H9 (cell line): ENCODE results near the gene NKX2-2. TPM values are rescaled to one million over a fixed set of nuclear protein-coding genes. Genes with fewer than 3 reads are reported as not detected.

Experiments used
- DNase-seq: peaks from one replicate; pipeline ENCODE4 v3.0.0-alpha.2; 2017
- H2AFZ ChIP-seq: one replicate; pipeline ENCODE4 v1.6.1; 2013; ENCODE audit warnings: mild to moderate bottlenecking, low read length, control low read depth, moderate library complexity
- H2AK5ac ChIP-seq: 2 replicates; pipeline ENCODE4 v1.6.1; 2013; ENCODE audit warnings: low read length, control low read depth, mixed read lengths; ENCODE audit not compliant: insufficient read length
- H2BK120ac ChIP-seq: one replicate; pipeline ENCODE4 v1.6.1; 2013; ENCODE audit warnings: low read depth, mild to moderate bottlenecking, low read length, control low read depth, inconsistent platforms; ENCODE audit not compliant: poor library complexity, severe bottlenecking
- H2BK12ac ChIP-seq: 2 replicates; pipeline ENCODE4 v1.6.1; 2013; ENCODE audit warnings: low read length, control low read depth, mixed read lengths, low read depth; ENCODE audit not compliant: insufficient read length
- H2BK15ac ChIP-seq: 2 replicates; pipeline ENCODE4 v1.6.1; 2013; ENCODE audit warnings: low read depth, low read length, control low read depth
- H2BK20ac ChIP-seq: one replicate; pipeline ENCODE4 v1.6.1; 2013; ENCODE audit warnings: low read depth, mild to moderate bottlenecking, low read length, control low read depth, inconsistent platforms; ENCODE audit not compliant: poor library complexity, severe bottlenecking
- H2BK5ac ChIP-seq: 2 replicates; pipeline ENCODE4 v1.6.1; 2013; ENCODE audit warnings: low read length, control low read depth, mixed read lengths; ENCODE audit not compliant: insufficient read length
- H3K14ac ChIP-seq: 2 replicates; pipeline ENCODE4 v1.6.1; 2013; ENCODE audit warnings: low read length, control low read depth; ENCODE audit not compliant: insufficient read depth
- H3K18ac ChIP-seq: 2 replicates; pipeline ENCODE4 v1.6.1; 2013; ENCODE audit warnings: low read depth, mild to moderate bottlenecking, mixed read lengths, low read length, control low read depth; ENCODE audit not compliant: insufficient read length
- H3K23ac ChIP-seq: 2 replicates; pipeline ENCODE4 v1.6.1; 2013; ENCODE audit warnings: low read length, control low read depth, mixed read lengths, low read depth; ENCODE audit not compliant: insufficient read length
- H3K23me2 ChIP-seq: 2 replicates; pipeline ENCODE4 v1.6.1; 2013; ENCODE audit warnings: low read depth, mild to moderate bottlenecking, mixed read lengths, low read length, control low read depth; ENCODE audit not compliant: insufficient read length, poor library complexity, severe bottlenecking
- H3K27ac ChIP-seq: 2 replicates; pipeline ENCODE4 v1.5.1; 2013; ENCODE audit warnings: low read length, control low read depth, mixed read lengths, low read depth; ENCODE audit not compliant: insufficient read length
- H3K27me3 ChIP-seq: 2 replicates; pipeline ENCODE4 v1.6.1; 2013; ENCODE audit warnings: low read length, control low read depth, inconsistent platforms; ENCODE audit not compliant: insufficient read depth
- H3K4ac ChIP-seq: 2 replicates; pipeline ENCODE4 v1.6.1; 2013; ENCODE audit warnings: low read depth, mild to moderate bottlenecking, control low read depth, inconsistent platforms, low read length, moderate library complexity
- H3K4me1 ChIP-seq: 2 replicates; pipeline ENCODE4 v1.6.1; 2013; ENCODE audit warnings: low read length, control low read depth, inconsistent platforms; ENCODE audit not compliant: insufficient read depth
- H3K4me2 ChIP-seq: 2 replicates; pipeline ENCODE4 v1.6.1; 2013; ENCODE audit warnings: low read length, control low read depth, mixed read lengths; ENCODE audit not compliant: insufficient read length, insufficient read depth
- H3K56ac ChIP-seq: 2 replicates; pipeline ENCODE4 v1.6.1; 2013; ENCODE audit warnings: low read depth, mild to moderate bottlenecking, mixed read lengths, low read length, control low read depth; ENCODE audit not compliant: insufficient read length
- H3K79me1 ChIP-seq: 2 replicates; pipeline ENCODE4 v1.6.1; 2013; ENCODE audit warnings: low read depth, mild to moderate bottlenecking, moderate library complexity, low read length, control low read depth, inconsistent platforms; ENCODE audit not compliant: insufficient read depth, poor library complexity, severe bottlenecking
- H3K79me2 ChIP-seq: 2 replicates; pipeline ENCODE4 v1.6.1; 2013; ENCODE audit warnings: low read length, control low read depth, inconsistent platforms; ENCODE audit not compliant: insufficient read depth
- H3K9ac ChIP-seq: 2 replicates; pipeline ENCODE4 v1.6.1; 2013; ENCODE audit warnings: low read length, control low read depth, mixed read lengths; ENCODE audit not compliant: insufficient read length; ENCODE audit errors: extremely low read depth
- H3K9me3 ChIP-seq: one replicate; pipeline ENCODE4 v1.6.1; 2013; ENCODE audit warnings: low read depth, low read length, inconsistent platforms; ENCODE audit not compliant: control insufficient read depth
- H3T11ph ChIP-seq: one replicate; pipeline ENCODE4 v1.6.1; 2013; ENCODE audit warnings: mild to moderate bottlenecking, low read length, control low read depth, inconsistent platforms
- H4K20me1 ChIP-seq: one replicate; pipeline ENCODE4 v1.6.1; 2013; ENCODE audit not compliant: control insufficient read depth, insufficient read length, insufficient read depth
- H4K5ac ChIP-seq: 2 replicates; pipeline ENCODE4 v1.6.1; 2013; ENCODE audit warnings: low read depth, mild to moderate bottlenecking, mixed read lengths, low read length, control low read depth; ENCODE audit not compliant: insufficient read length
- H4K8ac ChIP-seq: replicated peaks from 2 replicates; pipeline ENCODE4 v1.6.1; 2013; ENCODE audit warnings: low read length, control low read depth, mixed read lengths, low read depth; ENCODE audit not compliant: insufficient read length
- H4K91ac ChIP-seq: 2 replicates; pipeline ENCODE4 v1.6.1; 2013; ENCODE audit warnings: low read depth, mild to moderate bottlenecking, moderate library complexity, mixed read lengths, low read length, control low read depth; ENCODE audit not compliant: insufficient read length
- H3K27ac Mint-ChIP-seq, 3 experiments: 2 replicates in 2 of 3; 3 replicates in 1 of 3; pipeline ENCODE4 v1.8.0; 2020 to 2021; ENCODE audit warnings: mixed read lengths in 3 of 3, mild to moderate bottlenecking in 1 of 3, moderate library complexity in 1 of 3
- H3K27me3 Mint-ChIP-seq: 2 replicates; pipeline ENCODE4 v1.8.0; 2021; ENCODE audit warnings: low read depth, mild to moderate bottlenecking, moderate library complexity, mixed read lengths
- H3K36me3 Mint-ChIP-seq, 3 experiments: 2 replicates in 2 of 3; 3 replicates in 1 of 3; pipeline ENCODE4 v1.8.0; 2020 to 2021; ENCODE audit warnings: low read depth in 3 of 3, mixed read lengths in 3 of 3; ENCODE audit not compliant: insufficient read depth in 1 of 3
- H3K4me1 Mint-ChIP-seq, 2 experiments: 2 replicates each; pipeline ENCODE4 v1.8.0; 2020; ENCODE audit warnings: mixed read lengths in 2 of 2
- H3K4me3 Mint-ChIP-seq, 2 experiments: 2 replicates in 1 of 2; 3 replicates in 1 of 2; pipeline ENCODE4 v1.8.0; 2020 to 2021; ENCODE audit warnings: mild to moderate bottlenecking in 2 of 2, mixed read lengths in 2 of 2, moderate library complexity in 1 of 2
- H3K9me3 Mint-ChIP-seq, 2 experiments: 2 replicates in 1 of 2; 3 replicates in 1 of 2; pipeline ENCODE4 v1.8.0; 2020; ENCODE audit warnings: mild to moderate bottlenecking in 2 of 2, mixed read lengths in 2 of 2, moderate library complexity in 1 of 2
- WGBS: extraction: QIAGEN DNeasy Blood & Tissue Kit; methylation state at CpG from one replicate; pipeline ENCODE4 v1.1.7; 2013; ENCODE audit warnings: missing lambda C conversion rate, low lambda C conversion rate, mixed read lengths; ENCODE audit not compliant: insufficient read length; ENCODE audit errors: extremely low coverage; 5-methylcytosine and 5-hydroxymethylcytosine counted together
- total RNA-seq: library from RNA; stranded (reverse); gene quantifications from 2 replicates; pipeline ENCODE4 v1.2.1, GENCODE V29; 2021
- TF ChIP-seq, protein P1 (sequence below): fragments of 200-600 bp; sonication (generic); conservative IDR thresholded peaks from 3 replicates; pipeline ENCODE4 v1.8.0; 2021; ENCODE audit warnings: antibody characterized with exemption, mild to moderate bottlenecking

Gene NKX2-2
- total RNA-seq, 1 experiment from 2014 or later, result not detected

DNA sequence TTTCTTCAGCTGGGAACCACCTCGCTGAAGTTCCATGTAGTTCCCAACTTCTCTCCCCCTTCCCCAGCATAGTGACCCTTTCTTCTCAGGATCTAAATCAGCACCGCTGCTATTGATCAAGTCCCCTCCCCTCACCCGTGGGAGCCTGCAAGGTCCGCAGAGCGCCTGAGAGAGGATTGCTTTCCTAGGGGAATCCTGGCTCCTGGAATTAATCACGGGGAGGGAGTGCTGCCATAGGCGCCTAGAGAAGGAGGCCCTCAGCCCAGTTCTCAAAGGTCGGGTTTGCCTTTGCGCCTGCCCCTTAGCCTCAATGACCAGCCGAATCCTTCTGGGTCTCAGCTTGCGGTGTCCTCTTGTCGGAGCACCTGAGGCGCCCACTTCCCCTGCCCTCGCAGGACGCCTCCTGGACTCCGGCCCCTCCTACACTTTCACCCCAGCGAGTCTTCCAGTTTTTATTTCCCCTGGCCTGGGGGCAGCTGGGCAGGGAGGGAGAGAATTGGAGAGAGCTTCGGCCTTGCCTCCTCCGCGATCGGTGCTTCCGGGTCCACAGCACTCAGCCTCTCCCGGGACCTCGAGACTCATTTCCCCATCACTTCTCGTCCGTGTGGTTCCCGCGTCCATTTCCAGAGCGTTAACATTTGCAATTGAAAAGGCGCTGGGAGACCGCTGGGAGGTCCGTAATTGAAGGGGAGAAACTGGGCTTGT, 3.1 kb upstream of the NKX2-2 start:
- Histone ChIP-seq H4K8ac (no peak overlapping the region), H2AK5ac (no peak overlapping the region), H3K14ac (no peak overlapping the region), H4K91ac (no peak overlapping the region), H3K56ac (no peak overlapping the region), H4K5ac (no peak overlapping the region), H2BK20ac (no peak overlapping the region), H2BK15ac (no peak overlapping the region), H3K79me1 (no peaks in the 10 kb centered on the region), H3K27me3 (peaks cover 81% of the 10 kb centered on the region), H2BK5ac (no peak overlapping the region), H3K27ac (no peak overlapping the region), H2AFZ (no peak overlapping the region), H2BK120ac (no peak overlapping the region), H3K79me2 (no peaks in the 10 kb centered on the region), H3K4ac (no peak overlapping the region), H4K20me1 (no peaks in the 10 kb centered on the region), H3K4me2 (peak overlapping the region; percentile 40), H3K9me3 (no peaks in the 10 kb centered on the region), H3K23ac (no peak overlapping the region), H3K18ac (no peak overlapping the region), H3T11ph (no peak overlapping the region), H3K9ac (no peak overlapping the region), H3K4me1 (no peaks in the 10 kb centered on the region), H2BK12ac (no peak overlapping the region), H3K23me2 (peaks cover 26% of the 10 kb centered on the region)
- no CpG with 5 or more reads among the region's 32 CpGs for WGBS
- Mint-ChIP-seq H3K36me3 (no peaks in the 10 kb centered on the region), H3K4me1 (peaks cover 49 to 59% of the 10 kb centered on the region in 2 experiments), H3K4me3 (peak overlapping the region; percentile 38 to 74), H3K27ac (no peak overlapping the region), H3K27me3 (peaks cover 100% of the 10 kb centered on the region), H3K9me3 (no peaks in the 10 kb centered on the region; a peak in 1 of 5 replicates)
- DNase-seq, result peak; percentile 55
- TF ChIP-seq, protein P1, sequence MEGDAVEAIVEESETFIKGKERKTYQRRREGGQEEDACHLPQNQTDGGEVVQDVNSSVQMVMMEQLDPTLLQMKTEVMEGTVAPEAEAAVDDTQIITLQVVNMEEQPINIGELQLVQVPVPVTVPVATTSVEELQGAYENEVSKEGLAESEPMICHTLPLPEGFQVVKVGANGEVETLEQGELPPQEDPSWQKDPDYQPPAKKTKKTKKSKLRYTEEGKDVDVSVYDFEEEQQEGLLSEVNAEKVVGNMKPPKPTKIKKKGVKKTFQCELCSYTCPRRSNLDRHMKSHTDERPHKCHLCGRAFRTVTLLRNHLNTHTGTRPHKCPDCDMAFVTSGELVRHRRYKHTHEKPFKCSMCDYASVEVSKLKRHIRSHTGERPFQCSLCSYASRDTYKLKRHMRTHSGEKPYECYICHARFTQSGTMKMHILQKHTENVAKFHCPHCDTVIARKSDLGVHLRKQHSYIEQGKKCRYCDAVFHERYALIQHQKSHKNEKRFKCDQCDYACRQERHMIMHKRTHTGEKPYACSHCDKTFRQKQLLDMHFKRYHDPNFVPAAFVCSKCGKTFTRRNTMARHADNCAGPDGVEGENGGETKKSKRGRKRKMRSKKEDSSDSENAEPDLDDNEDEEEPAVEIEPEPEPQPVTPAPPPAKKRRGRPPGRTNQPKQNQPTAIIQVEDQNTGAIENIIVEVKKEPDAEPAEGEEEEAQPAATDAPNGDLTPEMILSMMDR, result no peak
